Thyroid gland (tissue), 4 donors: ENCODE measurements around the gene FAM222B.

Experiments
- CTCF ChIP-seq, 6 experiments: fragments of 200-600 bp in 3 of 6; fragments of 450-650 bp in 3 of 6; sonication (generic) in 3 of 6; IDR thresholded peaks; one replicate each; pipeline ENCODE4 v1.5.1; 2016 to 2019; ENCODE audit warnings: antibody characterized with exemption in 6 of 6, mild to moderate bottlenecking in 2 of 6, inconsistent platforms in 1 of 6, moderate library complexity in 1 of 6
- POLR2A ChIP-seq, 2 donors: fragments of 450-650 bp; IDR thresholded peaks; one replicate each; pipeline ENCODE4 v1.6.1; 2017; ENCODE audit warnings: antibody characterized with exemption in 2 of 2, mild to moderate bottlenecking in 2 of 2, moderate library complexity in 1 of 2

- no peak for TF ChIP-seq POLR2A (IDR thresholded peaks at IDR 0.05)
- TF ChIP-seq CTCF (IDR thresholded peaks at IDR 0.05) = no peak
Measured at GRCh38 chr17:28719021-28719433, 123.6 kb downstream of the FAM222B start.
